H1 (cell line): Measurements from ENCODE around the gene FRMPD1.

Experiments used
- CTCF ChIP-seq, 3 experiments: IDR thresholded peaks; 1 replicate in 2 of 3; 2 replicates in 1 of 3; pipeline versions ENCODE4 v1.5.1 to v1.6.1; 2011; ENCODE audit warnings: low read length in 3 of 3, mild to moderate bottlenecking in 3 of 3, inconsistent platforms in 2 of 3, low read depth in 1 of 3, moderate library complexity in 1 of 3; ENCODE audit not compliant: insufficient read depth in 1 of 3; ENCODE audit errors: control extremely low read depth in 1 of 3
- EZH2 ChIP-seq: fragments of 200-600 bp; sonication (generic); IDR thresholded peaks from 2 replicates; pipeline ENCODE4 v1.7.1; 2012; ENCODE audit warnings: low read depth, mild to moderate bottlenecking, moderate library complexity, low read length, inconsistent platforms; ENCODE audit not compliant: severe bottlenecking
- POLR2A ChIP-seq, 2 experiments: IDR thresholded peaks; 1 replicate in 1 of 2; 2 replicates in 1 of 2; pipeline ENCODE4 v1.6.1; 2011; ENCODE audit warnings: low read depth in 2 of 2, low read length in 2 of 2, mild to moderate bottlenecking in 2 of 2; ENCODE audit errors: control extremely low read depth in 1 of 2
- POLR2AphosphoS5 ChIP-seq: IDR thresholded peaks from 2 replicates; pipeline ENCODE4 v1.6.1; 2011; ENCODE audit warnings: low read depth, low read length
- RAD21 ChIP-seq, 2 experiments: IDR thresholded peaks in 1 of 2; conservative IDR thresholded peaks in 1 of 2; 2 replicates each; pipeline ENCODE4 v1.6.1; 2011; ENCODE audit warnings: low read depth in 2 of 2, low read length in 2 of 2, improper control_type of control experiment in 1 of 2, inconsistent platforms in 1 of 2, mild to moderate bottlenecking in 1 of 2, moderate library complexity in 1 of 2
- TAF1 ChIP-seq: IDR thresholded peaks from 2 replicates; pipeline ENCODE4 v1.6.1; 2011; ENCODE audit warnings: mild to moderate bottlenecking, low read depth, low read length

GRCh38 chr9:37650299-37650872 lies 368 bp upstream of the FRMPD1 start:
- no peak for TF ChIP-seq POLR2AphosphoS5
- TF ChIP-seq RAD21 (IDR thresholded peaks at IDR 0.05 in 1 of 2, conservative IDR thresholded peaks at IDR 0.05 in 1 of 2; ENCODE audit: low read depth in 2 of 2, low read length in 2 of 2), result no peak
- TF ChIP-seq CTCF (IDR thresholded peaks at IDR 0.05; ENCODE audit: control extremely low read depth in 1 of 3, insufficient read depth in 1 of 3, low read depth in 1 of 3, low read length in 3 of 3), result no peak
- no peak for TF ChIP-seq POLR2A (IDR thresholded peaks at IDR 0.05; ENCODE audit: control extremely low read depth in 1 of 2, low read depth in 2 of 2, low read length in 2 of 2)
- no peak for TF ChIP-seq TAF1
- no peak for TF ChIP-seq EZH2
